GM21786 (cell line): ENCODE data around the gene DHPS.
"Not testable (repeated sequence)": the region's sequence is repeated elsewhere in the genome, so short reads cannot be mapped to it uniquely, and the experiment has no call there.

Experiments
- ATAC-seq: cut with Tn5 transposase; IDR thresholded peaks from one replicate; pipeline ENCODE4 v1.9.1; 2021; ENCODE audit not compliant: unreplicated experiment

Gene DHPS

DNA sequence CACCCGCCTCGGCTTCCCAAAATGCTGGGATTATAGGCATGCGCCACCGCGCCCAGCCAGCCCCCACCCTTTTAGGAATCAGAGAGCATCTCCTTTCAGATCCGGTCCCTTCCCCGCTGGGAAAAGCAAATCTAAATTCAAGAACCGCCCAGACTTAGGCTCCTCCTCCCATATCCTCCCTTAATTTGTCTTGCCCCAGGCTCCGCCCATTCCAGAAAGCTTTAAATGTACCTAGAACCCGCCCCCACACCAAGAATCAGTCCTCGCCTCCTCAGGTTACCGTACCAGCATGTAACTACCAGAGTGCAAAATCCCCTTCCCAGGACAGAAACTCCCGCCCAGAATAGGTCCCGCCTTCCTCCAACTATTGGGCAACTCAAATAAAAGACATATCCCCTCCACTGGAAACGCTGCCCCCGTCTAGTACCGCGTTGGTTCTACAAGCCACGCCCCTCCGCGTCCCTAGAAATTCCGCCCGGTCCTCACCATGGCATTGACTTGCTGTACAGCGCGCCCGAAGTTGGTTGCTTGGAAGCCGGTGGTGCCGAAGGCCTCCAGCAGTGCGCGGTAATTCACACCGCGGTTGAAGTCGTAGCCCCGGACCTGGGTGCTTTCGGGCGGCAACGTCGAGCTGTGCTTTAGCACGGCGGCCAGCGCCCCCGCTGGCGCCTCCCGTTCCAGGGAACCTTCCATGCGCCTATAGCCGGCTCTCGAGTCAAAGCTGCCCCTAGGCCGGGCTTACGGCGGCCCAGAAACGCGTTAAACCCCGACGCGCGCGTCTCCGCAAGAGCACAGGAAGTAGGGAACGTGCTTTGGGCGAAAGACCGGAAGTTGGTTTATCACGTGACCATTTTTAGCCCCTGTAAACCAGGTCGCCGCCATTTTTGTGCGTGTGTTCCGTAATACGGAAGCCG lies at the start of gene DHPS:
Gene DHPS, minus strand, starts transcription at position 807 of the 914 bp plus-strand sequence. Its CDS starts 114 bp downstream, at position 693.
- peak; percentile 69 for ATAC-seq

DNA sequence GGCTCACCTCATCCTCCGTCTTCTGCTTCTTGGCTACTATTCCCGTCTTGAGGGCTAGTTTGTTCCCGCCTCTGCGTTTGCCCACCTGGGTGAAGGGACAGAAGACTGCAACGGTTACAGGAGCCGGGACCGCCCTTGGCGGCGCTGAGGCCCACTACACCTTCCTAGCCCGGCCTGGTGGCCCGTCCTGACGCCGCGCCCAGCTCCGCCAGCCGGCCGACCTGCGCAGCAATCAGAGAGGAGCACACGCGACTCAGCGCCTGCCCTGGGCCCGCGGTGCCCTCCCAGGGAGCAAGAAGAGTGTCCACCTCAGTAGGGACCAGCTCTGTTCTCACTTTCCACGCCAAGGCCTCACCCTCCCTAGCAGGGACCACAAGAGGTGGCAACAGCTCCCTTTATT lies 49.7 kb upstream of the DHPS start:
- ATAC-seq, result no peak

DNA sequence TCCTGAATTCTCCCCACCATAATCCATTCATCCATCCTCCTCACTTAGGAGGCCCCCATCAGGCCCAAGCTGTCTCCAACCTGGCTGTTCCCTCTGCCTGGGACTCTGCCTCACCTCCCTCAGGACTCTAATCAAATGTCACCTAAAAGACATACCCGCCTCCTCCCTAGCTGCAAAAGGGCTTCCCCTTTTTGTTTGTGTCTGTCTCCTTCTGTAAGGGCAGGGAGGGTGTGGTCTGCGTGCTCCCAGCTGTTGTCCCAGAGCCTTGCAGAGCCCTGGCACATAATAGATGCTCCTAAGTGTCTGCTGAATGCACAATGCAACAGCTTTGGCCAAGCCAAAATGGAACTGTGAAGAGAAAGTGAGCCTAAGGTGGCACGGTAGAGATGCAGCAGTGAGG lies 48.4 kb upstream of the DHPS start:
- ATAC-seq, result no peak

DNA sequence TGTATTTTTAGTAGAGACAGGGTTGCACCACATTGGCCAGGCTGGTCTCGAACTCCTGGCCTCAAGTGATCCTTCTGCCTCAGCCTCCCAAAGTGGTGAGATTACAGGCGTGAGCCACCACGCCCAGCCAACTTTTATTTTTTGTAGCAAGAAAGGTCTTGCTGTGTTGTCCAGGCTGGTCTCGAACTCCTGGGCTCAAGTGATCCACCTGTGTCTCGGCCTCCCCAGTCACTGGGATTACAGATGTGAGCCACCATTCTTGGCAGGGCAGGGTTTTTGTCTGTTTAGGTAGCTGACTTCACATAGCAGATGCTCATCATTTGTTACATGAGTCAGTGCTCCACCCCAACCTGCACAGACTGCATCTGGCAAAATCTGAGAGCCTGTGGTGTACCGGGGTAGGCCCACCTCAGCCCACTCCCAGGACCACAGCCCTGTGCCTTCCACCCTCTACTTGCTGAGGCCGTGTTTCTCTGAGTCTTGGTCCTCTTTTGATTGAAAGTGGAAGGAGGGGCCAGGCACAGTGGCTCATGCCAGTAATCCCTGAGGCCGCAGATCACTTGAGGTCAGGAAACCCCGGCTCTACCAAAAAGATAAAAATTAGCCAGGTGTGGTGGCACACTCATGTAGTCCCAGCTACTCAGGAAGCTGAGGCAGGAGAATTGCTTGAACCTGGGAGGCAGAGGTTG lies 46.2 kb upstream of the DHPS start:
- no peak for ATAC-seq

DNA sequence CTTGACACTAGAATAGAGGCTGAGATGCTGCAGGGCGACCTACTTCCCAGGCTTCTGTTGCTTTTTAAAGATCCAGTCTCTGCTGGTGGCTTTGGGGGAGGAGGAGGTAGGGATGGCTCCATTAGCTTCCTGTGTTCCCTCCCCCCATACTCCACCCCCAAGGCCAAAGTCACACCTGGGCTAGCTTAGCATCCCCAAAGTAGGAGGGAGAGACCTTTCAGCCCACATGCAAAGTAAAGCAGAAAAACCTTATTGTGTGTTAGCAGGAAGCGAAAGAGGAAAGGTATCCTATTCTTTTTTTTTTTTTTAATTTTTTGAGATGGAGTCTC lies 45.3 kb upstream of the DHPS start:
- ATAC-seq, result no peak

DNA sequence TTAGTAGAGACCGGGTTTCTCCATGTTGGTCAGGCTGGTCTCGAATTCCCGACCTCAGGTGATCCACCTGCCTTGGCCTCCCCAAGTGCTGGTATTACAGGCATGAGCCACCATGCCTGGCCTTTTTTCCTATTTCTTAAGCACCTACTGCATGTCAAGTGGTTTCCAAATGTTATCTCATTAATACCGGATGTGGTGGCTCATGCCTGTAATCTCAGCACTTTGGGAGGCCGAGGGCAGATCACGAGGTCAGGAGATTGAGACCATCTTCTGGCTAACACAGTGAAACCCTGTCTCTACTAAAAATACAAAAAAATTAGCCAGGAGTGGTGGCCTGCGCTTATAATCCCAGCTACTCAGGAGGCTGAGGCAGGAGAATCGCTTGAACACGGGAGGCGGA lies 43.9 kb upstream of the DHPS start:
- not testable (repeated sequence) for ATAC-seq

DNA sequence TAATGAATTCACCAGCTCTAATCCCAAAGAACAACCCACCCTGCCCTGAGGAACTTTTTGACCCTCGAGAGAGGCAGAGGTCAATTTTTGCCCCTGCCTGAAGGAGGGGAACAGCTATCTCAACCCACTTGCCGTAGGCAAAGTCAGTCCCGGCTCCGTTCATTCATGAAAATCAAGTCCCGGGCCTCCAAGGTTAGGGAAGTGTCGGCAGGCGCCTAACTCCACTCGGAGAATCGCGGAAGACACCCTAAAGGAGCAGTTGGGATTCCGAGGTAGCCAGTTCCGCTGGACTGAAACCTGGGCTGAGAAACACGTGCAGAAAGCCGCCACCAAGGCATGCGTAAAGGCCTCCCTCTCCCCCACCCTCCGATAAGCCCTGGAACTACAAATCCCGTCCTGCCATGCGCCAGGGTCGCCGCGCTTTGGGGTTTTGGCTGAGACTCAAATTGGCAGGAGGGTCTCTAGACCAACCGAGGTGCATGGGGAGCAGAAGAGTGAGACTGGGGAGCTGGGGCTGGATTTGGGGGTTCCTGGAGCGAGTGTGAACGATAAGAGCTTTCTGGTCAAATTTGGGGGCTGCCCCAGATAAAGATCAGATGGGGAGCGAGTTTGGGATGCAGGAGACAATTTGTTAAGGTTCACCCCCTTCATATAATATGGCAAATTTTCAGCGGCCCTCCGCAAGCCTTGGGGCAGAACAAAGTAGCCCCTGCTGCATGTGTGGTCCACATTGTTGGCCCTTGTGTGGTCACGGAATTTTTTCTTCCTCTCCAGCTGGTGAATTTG lies 42.2 kb upstream of the DHPS start, which contains the start of gene TNPO2:
Gene TNPO2, minus strand, starts transcription at position 292 of the 786 bp plus-strand sequence. CDS start 2,955 bp downstream, outside the sequence.
- ATAC-seq, result no peak

DNA sequence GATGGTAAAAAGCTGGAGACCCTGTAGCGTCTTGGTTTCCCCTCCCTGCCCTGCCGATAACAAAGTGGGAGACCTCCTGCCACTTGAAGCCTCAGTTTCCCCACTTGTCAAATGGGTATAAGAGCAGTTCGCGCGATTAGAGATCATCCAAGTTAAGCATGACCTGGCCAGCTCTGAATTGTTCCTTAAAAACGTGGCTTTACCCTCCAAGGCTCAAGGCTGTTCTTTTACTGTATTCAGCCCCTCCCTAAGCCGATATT lies 41.6 kb upstream of the DHPS start:
- ATAC-seq, result no peak

DNA sequence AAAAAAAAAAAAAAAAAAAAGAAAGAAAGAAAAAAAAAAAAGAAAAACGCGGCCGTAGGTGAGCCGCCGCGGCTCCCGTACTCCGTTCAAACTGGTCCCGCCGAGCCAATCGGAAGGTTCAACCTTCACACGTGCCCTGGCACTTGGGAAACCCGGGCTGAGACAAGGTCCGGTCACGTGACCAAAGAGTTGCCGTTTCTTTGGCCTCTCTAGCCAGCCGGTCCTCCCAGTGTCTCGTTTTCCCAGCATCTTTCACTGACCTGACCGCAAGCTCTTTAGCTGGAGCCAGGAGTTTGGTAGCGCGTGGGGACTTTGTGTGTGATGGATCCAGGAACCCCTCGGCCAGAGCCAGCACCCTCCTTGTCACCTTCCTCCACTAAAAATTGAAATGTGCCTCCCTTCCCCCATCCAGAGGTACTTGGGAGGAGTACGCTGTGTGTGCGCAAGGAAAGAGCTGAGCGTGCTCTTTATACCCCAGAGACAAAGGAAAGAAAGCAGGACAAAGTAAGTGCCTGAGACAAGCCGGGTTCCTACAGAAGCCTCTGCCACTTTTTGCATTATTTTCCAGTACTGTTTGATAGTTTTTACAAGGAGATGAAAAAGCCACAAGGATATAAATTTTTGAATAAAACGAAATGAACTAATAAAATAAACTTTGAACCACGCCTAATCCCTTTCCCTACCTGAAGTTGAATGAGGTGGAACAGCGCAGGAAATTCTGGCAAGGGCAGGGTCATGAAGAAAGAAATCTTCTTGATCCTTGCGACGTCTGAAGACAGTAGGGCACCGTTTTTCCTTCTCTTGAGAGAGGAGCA lies 41.1 kb upstream of the DHPS start:
- peak; percentile 82 for ATAC-seq

DNA sequence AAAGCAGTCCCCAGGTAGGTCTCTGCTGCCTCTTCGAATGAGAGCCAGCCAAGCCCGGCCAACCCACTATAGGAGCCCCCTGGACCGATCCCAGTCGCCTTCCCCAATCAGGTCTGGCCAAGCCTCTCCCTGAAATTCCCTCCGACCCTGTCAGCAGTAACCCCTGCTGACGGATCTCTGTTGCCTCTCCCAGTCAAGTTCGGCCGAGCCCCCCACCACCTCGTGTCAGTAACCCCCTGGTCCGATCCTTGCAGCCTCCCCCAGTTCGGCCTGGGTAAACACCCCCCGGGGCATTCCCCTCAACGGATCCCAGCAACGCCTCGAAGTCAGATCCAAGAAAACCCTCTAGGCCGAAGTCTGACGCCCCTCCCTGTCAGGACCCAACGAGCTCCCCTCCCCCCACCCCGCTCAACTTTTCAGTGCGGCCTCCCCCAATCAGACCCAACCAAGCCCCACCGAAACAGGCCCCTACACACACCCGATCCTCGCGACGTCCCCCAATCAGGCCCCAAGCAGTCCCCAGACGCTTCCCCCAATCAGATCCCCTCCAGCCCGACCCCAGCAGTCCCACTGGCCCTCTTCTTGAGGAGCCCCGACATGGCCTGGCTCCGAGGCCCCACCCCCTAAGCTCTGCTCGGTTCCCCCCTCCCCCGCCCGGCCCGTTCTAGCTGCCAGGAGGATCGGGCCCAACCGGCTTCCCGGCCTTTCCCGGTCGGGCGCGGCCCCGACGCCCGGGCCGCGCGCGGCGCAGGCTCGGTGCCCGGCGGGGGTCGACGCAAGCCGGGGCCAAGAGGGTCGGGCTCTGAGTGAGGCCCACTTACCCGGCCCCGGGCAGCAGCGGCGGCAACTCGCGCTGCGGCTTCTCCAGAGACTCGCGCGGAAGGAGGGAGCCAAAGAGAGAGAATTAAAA lies 40.2 kb upstream of the DHPS start:
- peak; percentile 16 for ATAC-seq

DNA sequence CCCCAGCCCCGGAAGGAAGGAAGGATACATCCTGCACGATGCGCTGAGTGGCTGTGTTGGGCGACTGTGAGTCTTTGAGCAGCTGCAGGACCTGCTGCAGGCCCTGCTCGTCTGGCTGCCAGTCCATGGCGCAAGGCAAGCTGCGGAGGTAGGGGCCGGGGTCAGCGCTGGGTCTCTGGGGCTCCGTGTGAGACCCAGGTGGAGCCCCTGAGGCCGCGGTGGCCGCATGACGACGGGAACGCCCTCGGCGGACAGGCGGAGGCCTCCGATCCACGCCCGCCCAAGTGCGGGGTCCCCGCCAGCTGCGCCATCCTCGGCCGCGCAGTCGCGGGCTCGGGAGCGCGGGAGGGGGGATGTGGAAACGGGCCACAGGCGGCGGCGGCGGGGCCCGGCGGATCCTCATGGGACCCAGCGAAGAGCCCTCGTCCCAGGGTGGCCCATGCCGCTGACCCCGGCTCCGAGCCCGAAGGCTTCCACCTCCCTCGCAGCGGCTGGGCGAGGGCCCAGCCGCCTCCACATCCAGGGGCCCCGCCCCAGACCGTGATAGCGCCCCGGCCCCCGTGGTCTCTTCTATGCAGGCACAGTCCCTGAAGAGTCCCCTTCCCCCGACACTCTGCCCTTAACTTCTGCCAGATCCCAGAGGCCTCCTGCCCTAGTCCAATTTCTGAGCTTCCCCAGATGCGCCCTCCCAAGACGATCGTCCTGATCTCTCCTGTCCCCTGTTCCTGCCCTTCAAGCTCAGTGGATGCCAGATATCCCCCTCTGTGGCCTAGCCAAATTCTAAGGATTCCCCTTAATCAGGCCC lies 39.4 kb upstream of the DHPS start:
- ATAC-seq, result no peak

DNA sequence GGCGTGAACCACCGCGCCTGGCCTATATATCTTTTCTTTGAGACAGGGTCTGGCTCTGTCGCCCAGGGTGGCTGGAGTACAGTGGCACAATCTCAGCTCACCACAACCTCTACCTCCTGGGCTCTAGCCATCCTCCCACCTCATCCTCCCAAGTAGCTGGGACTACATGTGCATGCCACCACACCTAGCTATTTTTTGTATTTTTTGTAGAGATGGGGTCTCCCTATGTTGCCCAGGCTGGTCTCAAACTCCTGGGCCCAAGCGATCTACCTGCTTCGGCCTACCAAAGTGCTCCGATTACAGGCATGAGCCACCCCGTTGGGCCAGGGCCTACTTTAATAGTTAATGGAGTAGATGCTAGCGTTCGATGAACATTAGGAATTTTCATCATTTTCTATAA lies 38.6 kb upstream of the DHPS start:
- ATAC-seq, result no peak

DNA sequence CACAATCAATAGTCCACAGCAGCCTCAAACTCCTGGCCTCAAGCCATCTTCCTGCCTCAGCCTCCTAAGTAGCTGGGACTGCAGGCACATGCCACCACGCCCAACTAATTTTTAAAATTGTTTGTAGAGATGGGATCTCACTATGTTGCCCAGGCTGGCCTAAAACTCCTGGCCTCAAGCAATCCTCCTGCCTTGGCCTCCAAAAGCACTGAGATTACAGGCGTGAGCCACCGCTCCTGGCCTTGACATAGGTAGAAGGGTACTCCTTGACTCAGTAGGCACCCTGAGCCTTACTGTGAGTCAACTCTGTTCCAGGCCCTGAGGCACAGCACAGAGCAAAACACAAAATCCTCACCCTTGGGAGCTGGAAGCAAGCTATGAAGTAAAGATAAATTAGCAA lies 34.2 kb upstream of the DHPS start:
- no peak for ATAC-seq

DNA sequence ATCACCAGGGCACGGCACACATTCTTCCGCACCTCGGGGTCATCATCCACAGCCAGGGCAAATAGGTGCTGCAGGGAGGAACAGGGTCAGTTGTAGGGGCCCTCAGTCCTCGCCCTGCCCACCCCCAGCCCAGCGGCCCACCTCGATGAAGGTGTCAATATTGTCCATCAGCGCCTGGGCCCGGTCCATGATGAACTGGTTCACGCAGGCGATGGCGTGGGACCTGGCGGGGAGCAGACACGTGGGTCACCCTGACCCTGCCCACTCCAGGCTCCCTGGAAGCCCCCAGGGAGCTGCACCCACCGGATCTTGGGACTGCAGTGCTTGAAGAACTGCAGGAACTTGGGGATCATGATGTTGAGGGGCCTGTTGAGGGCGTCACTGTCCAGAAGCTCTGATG lies 33.4 kb upstream of the DHPS start:
- ATAC-seq, result no peak

DNA sequence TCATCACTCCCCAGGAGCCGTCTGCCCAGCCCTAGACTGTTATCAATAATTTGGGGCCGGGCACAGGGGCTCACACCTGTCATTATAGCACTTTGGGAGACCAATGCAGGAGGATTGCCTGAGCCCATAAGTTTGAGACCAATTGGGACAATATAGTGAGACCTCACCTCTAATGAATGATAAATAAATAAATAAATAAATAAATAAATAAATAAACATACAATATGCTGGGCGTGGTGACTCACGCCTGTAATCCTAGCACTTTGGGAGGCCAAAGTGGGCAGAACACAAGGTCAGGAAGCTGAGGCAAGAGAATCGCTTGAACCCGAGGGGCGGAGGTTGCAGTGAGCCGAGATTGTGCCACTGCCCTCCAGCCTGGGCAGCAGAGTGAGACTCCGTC lies 31.6 kb upstream of the DHPS start:
- not testable (repeated sequence) for ATAC-seq

DNA sequence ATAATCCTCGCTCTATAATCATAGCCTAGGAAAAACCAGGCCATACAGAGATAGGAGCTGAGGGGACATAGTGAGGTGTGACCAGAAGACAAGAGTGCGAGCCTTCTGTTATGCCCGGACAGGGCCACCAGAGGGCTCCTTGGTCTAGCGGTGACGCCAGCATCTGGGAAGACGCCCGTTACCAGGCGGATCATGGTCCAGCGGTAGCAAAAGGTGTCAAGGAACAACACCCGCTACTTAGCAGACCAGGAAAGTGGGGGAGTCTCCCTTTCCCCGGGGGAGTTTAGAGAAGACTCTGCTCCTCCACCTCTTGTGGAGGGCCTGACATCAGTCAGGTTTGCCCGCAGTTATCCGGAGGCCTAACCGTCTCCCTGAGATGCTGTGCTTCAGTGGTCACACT lies 30.4 kb upstream of the DHPS start:
- not testable (repeated sequence) for ATAC-seq

DNA sequence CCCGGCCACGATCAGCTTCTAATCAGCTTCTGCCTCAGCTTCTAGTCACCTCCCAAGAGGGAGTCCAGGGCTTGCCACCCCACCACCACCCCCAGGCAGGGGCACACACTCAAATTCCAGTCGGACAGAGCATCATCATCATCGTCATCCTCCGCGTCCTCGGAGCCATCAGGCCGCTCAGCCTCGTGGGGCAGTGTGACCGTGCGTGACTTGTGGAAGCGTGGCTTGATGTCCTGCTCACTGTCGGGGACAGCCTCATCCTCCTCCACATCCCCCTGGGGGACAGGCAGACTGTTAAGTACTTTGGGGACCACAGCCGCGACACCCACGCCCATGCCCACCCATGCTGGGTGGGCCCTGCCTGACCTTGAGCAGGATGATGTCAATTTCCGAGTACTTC lies 29.5 kb upstream of the DHPS start:
- ATAC-seq, result no peak

DNA sequence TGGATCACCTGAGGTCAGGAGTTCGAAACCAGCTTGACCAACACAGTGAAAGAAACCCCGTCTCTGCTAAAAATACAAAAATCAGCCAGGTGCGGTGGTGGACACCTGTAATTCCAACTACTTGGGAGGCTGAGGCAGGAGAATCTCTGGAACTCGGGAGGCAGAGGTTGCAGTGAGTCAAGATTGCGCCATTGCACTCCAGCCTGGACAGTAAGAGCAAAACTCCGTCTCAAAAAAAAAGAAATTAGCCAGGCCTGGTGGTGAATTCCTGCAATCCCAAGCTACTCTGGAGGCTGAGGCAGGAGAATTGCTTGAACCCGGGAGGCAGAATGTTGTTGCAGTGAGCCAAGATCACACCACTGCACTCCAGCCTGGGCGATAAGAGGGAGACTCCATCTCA lies 27.0 kb upstream of the DHPS start:
- ATAC-seq, result no peak

DNA sequence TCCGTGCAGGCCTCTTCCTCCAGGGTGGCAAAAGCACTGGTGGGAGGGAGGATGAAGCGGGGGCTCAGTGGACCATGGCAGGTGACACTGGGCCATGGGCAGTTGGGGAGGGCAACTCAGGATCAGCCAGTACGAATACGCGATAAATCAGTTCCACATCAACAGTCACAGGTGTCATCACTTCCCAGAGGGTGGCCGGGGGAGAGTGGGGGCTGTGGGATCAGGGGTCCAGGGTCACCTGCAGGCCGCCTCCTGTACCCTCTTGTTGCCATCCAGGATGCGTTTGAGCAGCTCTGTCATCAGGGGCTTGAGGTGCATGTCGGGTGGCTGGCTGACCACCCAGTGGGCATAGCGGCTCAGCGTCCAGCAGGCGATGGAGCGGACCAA lies 24.6 kb upstream of the DHPS start:
- ATAC-seq, result no peak
